SU-DHL-6 (cell line): ENCODE data around the gene TOLLIP.
"Not testable (repeated sequence)": the region's sequence is repeated elsewhere in the genome, so short reads cannot be mapped to it uniquely, and the experiment has no call there.

ENCODE experiments used
- H2AFZ ChIP-seq: fragments of 200-600 bp; sonication (generic); 2 replicates; pipeline ENCODE4 v1.6.1; 2014; ENCODE audit warnings: low read depth, mild to moderate bottlenecking, moderate library complexity, mixed read lengths, antibody characterized with exemption, low read length; ENCODE audit not compliant: severe bottlenecking
- H3F3A ChIP-seq: fragments of 200-600 bp; shearing (Covaris generic); 2 replicates; pipeline ENCODE4 v1.6.0; 2016; ENCODE audit warnings: antibody characterized with exemption, mild to moderate bottlenecking; ENCODE audit not compliant: insufficient read depth
- H3K27ac ChIP-seq: fragments of 200-600 bp; sonication (generic); 2 replicates; pipeline ENCODE4 v1.5.1; 2016; ENCODE audit warnings: low read depth, mild to moderate bottlenecking, low read length, moderate library complexity, mixed read lengths
- H3K27me3 ChIP-seq: fragments of 200-600 bp; sonication (generic), shearing (Covaris generic); 2 replicates; pipeline ENCODE4 v1.6.0; 2014; ENCODE audit warnings: mild to moderate bottlenecking, low read length
- H3K36me3 ChIP-seq: fragments of 200-600 bp; sonication (generic); 2 replicates; pipeline ENCODE4 v1.6.1; 2014; ENCODE audit warnings: mild to moderate bottlenecking, low read length, mixed read lengths
- H3K4me2 ChIP-seq: fragments of 300-600, 200-600 bp; shearing (Covaris generic), sonication (generic); 2 replicates; pipeline ENCODE4 v1.6.0; 2014; ENCODE audit warnings: low read length, low read depth, mild to moderate bottlenecking; ENCODE audit not compliant: poor library complexity, severe bottlenecking
- H3K4me3 ChIP-seq: fragments of 200-600 bp; sonication (generic); 2 replicates; pipeline ENCODE4 v1.5.1; 2014; ENCODE audit warnings: antibody characterized with exemption, low read length, mild to moderate bottlenecking, mixed read lengths; ENCODE audit not compliant: insufficient read depth, poor library complexity, severe bottlenecking
- H3K79me2 ChIP-seq: fragments of 200-600 bp; sonication (generic); 2 replicates; pipeline ENCODE4 v1.6.1; 2014; ENCODE audit warnings: mild to moderate bottlenecking, low read length, moderate library complexity; ENCODE audit not compliant: insufficient read depth
- H3K9ac ChIP-seq: fragments of 200-600 bp; sonication (generic); 2 replicates; pipeline ENCODE4 v1.7.0; 2014; ENCODE audit warnings: mild to moderate bottlenecking, low read length
- H3K9me2 ChIP-seq: fragments of 200-600 bp; sonication (generic); replicated peaks from 2 replicates; pipeline ENCODE4 v1.6.1; 2014; ENCODE audit warnings: low read length; ENCODE audit not compliant: insufficient read depth
- H3K9me3 ChIP-seq: fragments of 200-600 bp; sonication (generic); 2 replicates; pipeline ENCODE4 v1.6.1; 2014; ENCODE audit warnings: low read length, mixed read lengths; ENCODE audit not compliant: insufficient read depth
- H4K20me1 ChIP-seq: fragments of 200-600 bp; sonication (generic); 2 replicates; pipeline ENCODE4 v1.6.1; 2014; ENCODE audit warnings: low read depth, mild to moderate bottlenecking, antibody characterized with exemption, low read length, moderate library complexity, mixed read lengths
- CTCF ChIP-seq: fragments of 200-600 bp; sonication (generic); IDR thresholded peaks from one replicate; pipeline ENCODE4 v1.5.1; 2017; ENCODE audit warnings: antibody characterized with exemption, mild to moderate bottlenecking, low read length, moderate library complexity; ENCODE audit not compliant: insufficient read depth, poor library complexity, severe bottlenecking
- EZH2phosphoT487 ChIP-seq: fragments of 200-600 bp; sonication (generic), shearing (Covaris generic); conservative IDR thresholded peaks from 2 replicates; pipeline ENCODE4 v1.6.1; 2018; ENCODE audit warnings: mild to moderate bottlenecking, antibody characterized with exemption, low read length, moderate library complexity, mixed read lengths

The TOLLIP gene

GRCh38 chr11:1243521-1243920 is 65.9 kb downstream of the TOLLIP start:
- H3K9me3 ChIP-seq, H3K27me3 ChIP-seq, H3K79me2 ChIP-seq, H3K9ac ChIP-seq, H3K4me2 ChIP-seq, H4K20me1 ChIP-seq, H3K36me3 ChIP-seq, H3K27ac ChIP-seq, H3K9me2 ChIP-seq, H3F3A ChIP-seq, H3K4me3 ChIP-seq, H2AFZ ChIP-seq: not testable (repeated sequence)

- not testable (repeated sequence) for H3K36me3 ChIP-seq, H3K79me2 ChIP-seq, H2AFZ ChIP-seq, H3F3A ChIP-seq, H3K9me3 ChIP-seq, H3K9me2 ChIP-seq, H3K27ac ChIP-seq, H3K4me2 ChIP-seq, H4K20me1 ChIP-seq, H3K9ac ChIP-seq, H3K4me3 ChIP-seq, H3K27me3 ChIP-seq
Measured at GRCh38 chr11:1242751-1243150, 66.7 kb downstream of the TOLLIP start.

- Histone ChIP-seq H2AFZ (no peak overlapping the region), H3K9me2 (no peaks in the 10 kb centered on the region), H3K4me2 (no peak overlapping the region), H3F3A (no peaks in the 10 kb centered on the region), H3K27me3 (no peaks in the 10 kb centered on the region), H3K9me3 (no peaks in the 10 kb centered on the region), H3K79me2 (no peaks in the 10 kb centered on the region), H4K20me1 (no peaks in the 10 kb centered on the region), H3K27ac (no peak overlapping the region), H3K9ac (no peak overlapping the region), H3K4me3 (no peak overlapping the region), H3K36me3 (no peaks in the 10 kb centered on the region)
- TF ChIP-seq CTCF (no peak), EZH2phosphoT487 (no peak)
Measured at GRCh38 chr11:1242289-1242688, 67.1 kb downstream of the TOLLIP start.

GRCh38 chr11:1241706-1242105 is 67.7 kb downstream of the TOLLIP start:
- H4K20me1 ChIP-seq, result no peaks in the 10 kb centered on the region

More at GRCh38 chr11:1241706-1242105, 67.7 kb downstream of the TOLLIP start:
- Histone ChIP-seq H3K4me2 (no peak overlapping the region), H3K9me2 (no peaks in the 10 kb centered on the region), H3K9me3 (no peaks in the 10 kb centered on the region), H3K79me2 (no peaks in the 10 kb centered on the region), H3K27me3 (no peaks in the 10 kb centered on the region), H3K9ac (no peak overlapping the region), H3F3A (no peaks in the 10 kb centered on the region), H3K27ac (no peak overlapping the region), H3K36me3 (no peaks in the 10 kb centered on the region), H3K4me3 (no peak overlapping the region), H2AFZ (no peak overlapping the region)
- no peak for TF ChIP-seq CTCF
- TF ChIP-seq EZH2phosphoT487, result no peak
